HG02798 (cell line): ENCODE results near the gene CELF5.

Experiments
- ATAC-seq: cut with Tn5 transposase; IDR thresholded peaks from one replicate; pipeline ENCODE4 v1.9.1; 2021; ENCODE audit warnings: mild to moderate bottlenecking; ENCODE audit not compliant: unreplicated experiment, poor library complexity

The CELF5 gene

GRCh38 chr19:3224346-3225168 lies at the start of gene CELF5:
Gene CELF5 (plus strand): TSS chr19:3224661. CDS start chr19:3224740, 79 bp downstream.
- ATAC-seq: no peak

GRCh38 chr19:3175781-3176714 lies 48.4 kb upstream of the CELF5 start:
- ATAC-seq: no peak

DNA sequence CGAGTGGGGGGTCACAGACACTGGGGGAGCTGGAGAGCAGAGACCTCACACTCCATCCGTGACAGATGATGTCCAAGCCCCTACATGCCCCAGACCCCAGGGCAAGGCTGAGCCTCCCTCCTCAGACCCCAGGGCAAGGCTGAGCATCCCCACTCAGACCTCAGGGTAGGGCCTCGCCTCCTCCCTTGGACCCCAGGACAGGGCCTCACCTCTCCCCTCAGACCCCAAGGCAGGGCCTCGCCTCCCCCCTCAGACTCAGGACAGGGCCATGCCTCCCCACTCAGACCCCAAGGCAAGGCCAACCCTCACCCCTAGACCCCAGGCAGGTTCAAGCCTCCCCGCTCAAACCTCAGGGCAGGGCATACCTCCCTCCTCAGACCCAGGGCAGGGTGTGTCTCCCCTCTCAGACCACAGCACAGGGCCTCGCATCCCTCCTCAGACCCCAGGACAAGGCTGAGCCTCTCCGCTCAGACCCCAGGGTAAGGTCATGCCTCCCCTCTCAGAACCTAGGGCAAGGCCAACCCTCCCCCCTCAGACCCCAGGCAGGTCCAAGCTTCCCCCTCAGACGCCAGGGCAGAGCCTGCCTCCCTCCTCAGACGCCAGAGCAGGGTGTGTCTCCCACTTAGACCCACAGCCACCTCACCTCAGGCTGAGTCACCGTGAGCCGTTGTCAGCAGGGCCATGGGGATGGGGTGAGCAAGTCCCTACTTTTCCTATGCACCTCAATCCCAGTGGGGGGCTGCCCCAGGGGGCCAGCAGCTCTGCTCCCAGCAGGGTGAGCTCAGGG lies 47.6 kb upstream of the CELF5 start:
- no peak for ATAC-seq

- ATAC-seq: peak; percentile 31
Observed at GRCh38 chr19:3178377-3178972, 46.0 kb upstream of the CELF5 start, which contains the start of gene S1PR4. Gene S1PR4 (plus strand): TSS chr19:3178769. CDS start chr19:3178793, 24 bp downstream.

DNA sequence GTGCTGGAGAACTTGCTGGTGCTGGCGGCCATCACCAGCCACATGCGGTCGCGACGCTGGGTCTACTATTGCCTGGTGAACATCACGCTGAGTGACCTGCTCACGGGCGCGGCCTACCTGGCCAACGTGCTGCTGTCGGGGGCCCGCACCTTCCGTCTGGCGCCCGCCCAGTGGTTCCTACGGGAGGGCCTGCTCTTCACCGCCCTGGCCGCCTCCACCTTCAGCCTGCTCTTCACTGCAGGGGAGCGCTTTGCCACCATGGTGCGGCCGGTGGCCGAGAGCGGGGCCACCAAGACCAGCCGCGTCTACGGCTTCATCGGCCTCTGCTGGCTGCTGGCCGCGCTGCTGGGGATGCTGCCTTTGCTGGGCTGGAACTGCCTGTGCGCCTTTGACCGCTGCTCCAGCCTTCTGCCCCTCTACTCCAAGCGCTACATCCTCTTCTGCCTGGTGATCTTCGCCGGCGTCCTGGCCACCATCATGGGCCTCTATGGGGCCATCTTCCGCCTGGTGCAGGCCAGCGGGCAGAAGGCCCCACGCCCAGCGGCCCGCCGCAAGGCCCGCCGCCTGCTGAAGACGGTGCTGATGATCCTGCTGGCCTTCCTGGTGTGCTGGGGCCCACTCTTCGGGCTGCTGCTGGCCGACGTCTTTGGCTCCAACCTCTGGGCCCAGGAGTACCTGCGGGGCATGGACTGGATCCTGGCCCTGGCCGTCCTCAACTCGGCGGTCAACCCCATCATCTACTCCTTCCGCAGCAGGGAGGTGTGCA lies 45.3 kb upstream of the CELF5 start:
- ATAC-seq: peak; percentile 15

GRCh38 chr19:3179739-3180293 lies 44.6 kb upstream of the CELF5 start:
- no peak for ATAC-seq

- no peak for ATAC-seq
Observed at GRCh38 chr19:3183721-3184641, 40.5 kb upstream of the CELF5 start.

DNA sequence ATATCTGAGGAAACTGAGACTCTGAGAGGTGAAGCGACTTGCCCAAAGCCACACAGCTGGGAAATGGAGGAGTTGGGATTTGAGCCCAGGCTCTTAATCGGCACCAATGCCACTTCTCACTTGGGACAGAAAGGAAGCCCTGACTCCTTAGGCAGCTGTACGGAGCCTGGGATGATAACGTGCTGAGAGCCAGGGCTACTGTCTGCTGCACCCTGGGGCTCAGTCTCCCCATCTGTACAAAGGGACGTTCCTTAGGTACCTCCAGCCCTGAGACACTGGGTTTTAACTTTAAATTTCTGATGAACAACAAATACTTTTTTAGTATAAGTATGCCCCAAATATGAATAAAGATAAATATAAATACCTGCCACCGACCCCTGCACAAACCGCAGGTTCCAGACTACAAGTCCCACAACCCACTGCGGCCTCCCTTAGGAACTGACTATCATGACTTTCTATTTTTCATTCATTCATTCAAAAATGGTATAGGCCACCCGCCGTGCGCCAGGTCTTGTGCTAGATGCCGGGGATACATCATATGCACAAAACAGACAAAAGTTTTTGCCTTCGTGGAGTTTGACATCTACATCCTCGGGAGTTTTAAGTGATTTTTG lies 39.5 kb upstream of the CELF5 start:
- ATAC-seq: peak; percentile 28

DNA sequence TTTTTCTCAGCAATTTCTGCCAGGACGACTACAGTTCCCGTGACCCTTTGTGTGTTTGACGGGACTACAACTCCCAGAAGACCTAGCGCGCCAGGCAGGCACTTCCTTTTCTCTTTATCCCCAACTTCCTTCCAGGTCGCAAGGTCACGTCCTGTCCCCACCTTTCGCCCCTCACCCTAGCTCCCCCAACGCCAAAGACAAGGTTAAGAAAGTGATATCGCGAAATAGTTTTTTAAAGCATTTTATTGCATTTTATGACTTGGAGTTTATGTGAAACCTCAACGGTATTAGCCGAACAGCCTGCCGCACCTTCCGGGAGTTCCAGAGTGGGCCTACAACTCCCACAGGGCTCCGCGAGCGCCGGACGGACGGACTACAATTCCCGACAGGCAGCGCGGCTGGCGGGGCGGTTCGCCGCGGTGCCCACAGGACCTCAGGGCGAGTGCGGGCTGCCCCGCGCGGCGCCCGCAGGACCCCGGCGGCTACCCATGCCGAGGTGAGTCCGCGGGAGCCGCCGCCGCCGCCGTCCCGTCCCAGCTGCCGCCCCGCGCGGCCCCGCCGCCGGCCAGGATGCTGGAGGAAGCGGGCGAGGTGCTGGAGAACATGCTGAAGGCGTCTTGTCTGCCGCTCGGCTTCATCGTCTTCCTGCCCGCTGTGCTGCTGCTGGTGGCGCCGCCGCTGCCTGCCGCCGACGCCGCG lies 38.9 kb upstream of the CELF5 start, which contains the start of gene NCLN:
TSS of gene NCLN (plus strand) at position 470 of the 699 bp plus-strand sequence. CDS start at position 571, 101 bp downstream.
- ATAC-seq: peak; percentile 84

GRCh38 chr19:3186160-3186688 lies 38.2 kb upstream of the CELF5 start:
- ATAC-seq: no peak

GRCh38 chr19:3186891-3187661 lies 37.4 kb upstream of the CELF5 start:
- no peak for ATAC-seq

- ATAC-seq: no peak
Observed at GRCh38 chr19:3187662-3188511, 36.6 kb upstream of the CELF5 start.

GRCh38 chr19:3188627-3189596 lies 35.5 kb upstream of the CELF5 start:
- ATAC-seq: no peak
